Measurements from ENCODE around the gene PRUNE2. TPM values are rescaled to one million over a fixed set of nuclear protein-coding genes. Genes with fewer than 3 reads are reported as not detected.

The PRUNE2 gene
- total RNA-seq, 4 donors from 2014 or later, result 67.6 to 105 (median 95.6) TPM

DNA sequence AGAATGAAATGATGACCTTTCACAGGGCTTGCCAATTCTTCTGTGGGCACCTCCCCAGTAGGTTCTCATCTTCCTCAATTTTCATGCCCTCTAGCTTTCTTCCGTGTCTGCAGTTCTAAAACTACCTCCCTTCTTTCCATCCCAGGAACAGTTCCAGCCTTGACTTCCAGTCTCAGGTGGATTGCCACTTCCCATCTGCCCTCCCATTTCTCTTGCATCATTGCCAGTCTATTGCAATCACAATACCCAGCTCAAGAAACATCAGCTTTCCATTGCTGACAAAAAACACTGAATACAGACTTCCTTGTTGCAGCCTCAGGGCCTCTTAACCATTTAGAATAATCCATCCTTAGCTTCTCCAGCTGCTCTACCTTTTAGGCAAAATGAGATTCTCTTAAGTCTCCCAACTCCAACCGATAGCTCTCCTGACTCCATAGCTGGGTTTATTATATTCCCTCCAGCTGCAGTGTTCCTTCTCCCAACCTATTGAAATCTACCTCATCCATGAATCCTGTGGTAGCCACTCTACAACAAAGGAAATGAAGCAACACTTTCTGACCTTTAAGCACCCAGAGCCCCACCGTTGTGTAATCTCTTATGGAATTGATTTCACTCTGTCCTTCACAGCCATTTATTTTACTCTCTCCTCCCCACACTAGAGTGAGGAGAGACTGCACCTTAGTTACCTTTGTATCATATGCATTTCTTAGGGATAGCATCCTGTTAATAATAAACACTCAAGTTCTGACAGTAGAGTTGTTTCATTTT, 217.3 kb downstream of the PRUNE2 start:
- intact Hi-C loops (cut with DNase I; ENCODE audit: low total_unique reads) (no loop called here), in situ Hi-C loops (cut with MboI; ENCODE audit: low pct_ligation_motif_present in 1 of 4, low pct_unique_long_range_greater_than_20kb in 1 of 4, low sequenced_read_pairs in 3 of 4) (no loop called here)
- Histone ChIP-seq H3K36me3 (no peaks in the 10 kb centered on the region), H3K27ac (no peak overlapping the region), H3K4me3 (no peak overlapping the region), H3K9me3 (no peaks in the 10 kb centered on the region), H3K4me1 (peaks cover 8 to 41% (median 15%) of the 10 kb centered on the region in 4 donors), H3K27me3 (no peaks in the 10 kb centered on the region)
- DNase-seq, result no peak
- WGBS, 2 donors (ENCODE audit: low coverage in 1 of 2), result 48 to 55% methylated on average over 3 of the region's 3 CpGs
- TF ChIP-seq CTCF (IDR thresholded peaks at IDR 0.05), result no peak

- Histone ChIP-seq H3K36me3 (no peaks in the 10 kb centered on the region), H3K27ac (no peak overlapping the region), H3K27me3 (no peaks in the 10 kb centered on the region), H3K9me3 (no peaks in the 10 kb centered on the region), H3K4me3 (no peak overlapping the region), H3K4me1 (peaks cover 8 to 40% (median 15%) of the 10 kb centered on the region in 4 donors)
- in situ Hi-C loops (cut with MboI; ENCODE audit: low pct_ligation_motif_present in 1 of 4, low pct_unique_long_range_greater_than_20kb in 1 of 4, low sequenced_read_pairs in 3 of 4) (no loop called here), intact Hi-C loops (cut with DNase I; ENCODE audit: low total_unique reads) (no loop called here)
- TF ChIP-seq POLR2AphosphoS5 (IDR thresholded peaks at IDR 0.05), result no peak
- no peak for TF ChIP-seq EP300 (IDR thresholded peaks at IDR 0.05; ENCODE audit: low read depth)
- no peak for TF ChIP-seq POLR2A (IDR thresholded peaks at IDR 0.05)
- TF ChIP-seq CTCF (IDR thresholded peaks at IDR 0.05), result no peak
- 67 to 100% methylated on average over 2 to 4 of the region's 4 CpGs for WGBS, 2 donors (ENCODE audit: low coverage in 1 of 2)
- DNase-seq, result no peak
These were observed 218.0 kb downstream of the PRUNE2 start for GRCh38 chr9:76687861-76688391.

DNA sequence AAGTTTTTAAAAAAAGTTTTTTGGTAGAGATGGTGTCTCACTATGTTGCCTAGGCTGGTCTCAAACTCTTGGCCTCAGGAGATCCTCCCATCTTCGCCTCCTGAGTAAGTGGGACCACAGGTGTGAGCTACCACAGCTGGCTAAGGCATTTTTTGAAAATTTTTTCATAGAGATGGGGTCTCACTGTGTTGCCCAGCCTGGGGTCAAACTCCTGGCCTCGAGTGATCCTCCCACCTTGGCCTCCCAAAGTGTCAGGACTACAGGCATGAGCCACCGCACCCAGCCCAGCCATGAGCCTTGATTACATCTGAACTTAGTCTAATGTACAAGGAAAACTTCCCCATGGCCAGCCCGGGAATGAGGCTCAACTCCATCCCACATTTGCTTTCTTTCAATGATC, 219.2 kb downstream of the PRUNE2 start:
- intact Hi-C loops (cut with DNase I; ENCODE audit: low total_unique reads), result no loop called here
- H3K4me3 ChIP-seq, result no peak overlapping the region

DNA sequence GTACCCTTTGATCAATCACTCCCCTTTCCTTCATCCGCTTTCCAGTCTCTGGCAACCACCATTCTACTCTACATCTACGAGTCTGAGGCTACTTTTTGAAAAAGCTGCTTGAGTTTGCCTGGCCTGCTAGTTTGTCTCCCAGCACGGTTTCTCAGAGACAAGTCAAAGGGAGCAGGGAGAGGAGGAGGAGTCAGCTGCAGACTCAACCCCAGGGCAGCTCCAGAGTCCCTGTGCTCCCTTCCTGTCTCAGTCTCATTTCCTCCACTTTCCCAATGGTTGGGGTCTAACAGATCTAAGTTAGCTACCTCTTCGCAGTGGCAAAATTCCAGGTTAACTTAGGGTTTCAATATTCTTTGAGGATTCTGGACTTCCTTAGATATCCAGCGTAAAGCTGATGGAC, 221.7 kb downstream of the PRUNE2 start:
- in situ Hi-C loops (cut with MboI; ENCODE audit: low pct_ligation_motif_present in 1 of 4, low pct_unique_long_range_greater_than_20kb in 1 of 4, low sequenced_read_pairs in 3 of 4) (no loop called here), intact Hi-C loops (cut with DNase I; ENCODE audit: low total_unique reads) (no loop called here)
- Histone ChIP-seq H3K9me3 (no peaks in the 10 kb centered on the region), H3K4me3 (no peak overlapping the region), H3K36me3 (no peaks in the 10 kb centered on the region), H3K27me3 (no peaks in the 10 kb centered on the region), H3K27ac (no peak overlapping the region), H3K4me1 (peaks cover 0 to 10% (median 0%) of the 10 kb centered on the region in 4 donors)
- TF ChIP-seq POLR2AphosphoS5 (IDR thresholded peaks at IDR 0.05) (no peak), POLR2A (IDR thresholded peaks at IDR 0.05) (no peak), CTCF (IDR thresholded peaks at IDR 0.05) (no peak), EP300 (IDR thresholded peaks at IDR 0.05; ENCODE audit: low read depth) (no peak)
- 68 to 83% methylated on average over 4 to 5 of the region's 5 CpGs for WGBS, 2 donors (ENCODE audit: low coverage in 1 of 2)
- no peak for DNase-seq

More for the DNA sequence above, 219.2 kb downstream of the PRUNE2 start:
- WGBS, 2 donors (ENCODE audit: low coverage in 1 of 2), result 63 to 100% methylated on average over 1 to 4 of the region's 4 CpGs
- Histone ChIP-seq H3K27ac (no peak overlapping the region), H3K36me3 (no peaks in the 10 kb centered on the region), H3K27me3 (no peaks in the 10 kb centered on the region), H3K4me1 (peaks cover 3 to 28% (median 11%) of the 10 kb centered on the region in 4 donors), H3K9me3 (no peaks in the 10 kb centered on the region)
- no peak for TF ChIP-seq POLR2AphosphoS5 (IDR thresholded peaks at IDR 0.05)
- no peak for TF ChIP-seq EP300 (IDR thresholded peaks at IDR 0.05; ENCODE audit: low read depth)
- TF ChIP-seq CTCF (IDR thresholded peaks at IDR 0.05), result no peak
- no peak for TF ChIP-seq POLR2A (IDR thresholded peaks at IDR 0.05)
- in situ Hi-C loops (cut with MboI; ENCODE audit: low pct_ligation_motif_present in 1 of 4, low pct_unique_long_range_greater_than_20kb in 1 of 4, low sequenced_read_pairs in 3 of 4), result no loop called here
- DNase-seq, result no peak

All from transverse colon (tissue), 4 donors.